GM12878 (cell line): ENCODE results near the gene GCNT2. TPM values are rescaled to one million over a fixed set of nuclear protein-coding genes. Genes with fewer than 3 reads are reported as not detected.

Source experiments
- ATAC-seq: fragments of 200-7000 bp; cut with Tn5 transposase; 3 replicates; pipeline ENCODE4 v1.9.1; 2020; ENCODE audit warnings: mild to moderate bottlenecking, moderate library complexity
- BruUV-seq: library from RNA; stranded (reverse); fragments of 400-500 nt; replicated peaks from 2 replicates; lab custom pipeline; 2021; lab: Mats Ljungman, UMichigan
- CTCF ChIA-PET: fragments of 300-600 bp; sonication (Branson Sonifier 250); formaldehyde crosslinking; extraction: SDS; loops from one replicate; lab custom pipeline; 2021; ENCODE audit warnings: inconsistent platforms; lab: Yijun Ruan, JAX
- POLR2A ChIA-PET: fragments of 350-600 bp; formaldehyde crosslinking; extraction: SDS; loops from one replicate; lab custom pipeline; 2021; ENCODE audit warnings: inconsistent platforms; lab: Charles Lee
- RAD21 ChIA-PET: fragments of 300-600 bp; sonication (Branson Sonifier 250); formaldehyde crosslinking; loops from one replicate; lab custom pipeline; 2023; ENCODE audit warnings: antibody characterized with exemption; ENCODE audit not compliant: unreplicated experiment; lab: Charles Lee
- SMC1A ChIA-PET: fragments of 300-600 bp; sonication (Branson Sonifier 250); formaldehyde crosslinking; loops from one replicate; lab custom pipeline; 2023; ENCODE audit not compliant: unreplicated experiment, uncharacterized antibody; lab: Charles Lee
- DNase-seq: peaks from one replicate; pipeline ENCODE4 v3.0.0-alpha.2; 2011; ENCODE audit warnings: low read depth, low spot score
- FAIRE-seq: peaks from 3 replicates; lab custom pipeline; 2011; peaks lifted over from hg19 to GRCh38; lab: Jason Lieb, UNC
- H2AFZ ChIP-seq: 2 replicates; pipeline ENCODE4 v1.6.0; 2011; ENCODE audit warnings: low read depth, low read length, control low read depth; ENCODE audit not compliant: control insufficient read depth
- H3K27ac ChIP-seq: 2 replicates; pipeline ENCODE4 v1.5.1; 2011; ENCODE audit warnings: control low read depth; ENCODE audit not compliant: control insufficient read depth, insufficient read depth
- H3K27me3 ChIP-seq, 2 experiments: replicated peaks in 1 of 2; 2 replicates each; pipeline versions ENCODE4 v1.6.0 to v1.6.1; 2011; ENCODE audit warnings: low read length in 1 of 2; ENCODE audit not compliant: control insufficient read depth in 2 of 2, insufficient read depth in 2 of 2
- H3K36me3 ChIP-seq, 2 experiments: 2 replicates each; pipeline ENCODE4 v1.5.1; 2011; ENCODE audit warnings: low read length in 1 of 2; ENCODE audit not compliant: control insufficient read depth in 2 of 2, insufficient read depth in 2 of 2
- H3K4me1 ChIP-seq: 2 replicates; pipeline ENCODE4 v1.6.1; 2011; ENCODE audit warnings: mild to moderate bottlenecking, low read length, moderate library complexity, mixed read lengths; ENCODE audit not compliant: control insufficient read depth, insufficient read depth
- H3K4me2 ChIP-seq: 2 replicates; pipeline ENCODE4 v1.6.0; 2011; ENCODE audit warnings: control low read depth; ENCODE audit not compliant: control insufficient read depth, insufficient read depth
- H3K4me3 ChIP-seq: fragments of 200-600 bp; sonication (generic); 2 replicates; pipeline ENCODE4 v1.5.1; 2016
- H3K79me2 ChIP-seq: 2 replicates; pipeline ENCODE4 v1.6.0; 2011; ENCODE audit warnings: low read length; ENCODE audit not compliant: control insufficient read depth, insufficient read depth
- H3K9ac ChIP-seq: 2 replicates; pipeline ENCODE4 v1.8.0; 2011; ENCODE audit warnings: low read length, control low read depth, mixed read lengths; ENCODE audit not compliant: control insufficient read depth, insufficient read depth
- H3K9me3 ChIP-seq: replicated peaks from 3 replicates; pipeline ENCODE4 v1.5.1; 2011; ENCODE audit warnings: mild to moderate bottlenecking, low read length; ENCODE audit not compliant: control insufficient read depth, insufficient read depth
- H4K20me1 ChIP-seq: 2 replicates; pipeline ENCODE4 v1.6.0; 2011; ENCODE audit not compliant: control insufficient read depth, insufficient read depth
- CBFB ChIP-seq: IDR thresholded peaks from 2 replicates; pipeline ENCODE4 v1.6.1; 2016; ENCODE audit warnings: antibody characterized with exemption, low read depth
- CBX5 ChIP-seq: sonication (generic); IDR thresholded peaks from 2 replicates; pipeline ENCODE4 v1.6.1; 2016; ENCODE audit warnings: low read depth, moderate library complexity, mild to moderate bottlenecking, inconsistent platforms
- HDAC6 ChIP-seq: fragments of 200-600 bp; sonication (generic); IDR thresholded peaks from one replicate; pipeline ENCODE4 v1.8.0; 2017; ENCODE audit warnings: antibody characterized with exemption; ENCODE audit not compliant: unreplicated experiment
- IKZF2 ChIP-seq, 2 experiments: fragments of 450-650 bp; IDR thresholded peaks; 2 replicates each; pipeline ENCODE4 v1.6.1; 2017; ENCODE audit warnings: mild to moderate bottlenecking in 2 of 2, moderate library complexity in 2 of 2
- JUND ChIP-seq: IDR thresholded peaks from 2 replicates; pipeline ENCODE4 v1.6.1; 2012; ENCODE audit warnings: low read depth, mild to moderate bottlenecking, low read length, improper control_type of control experiment, moderate library complexity
- MXI1 ChIP-seq: fragments of 150-350 bp; IDR thresholded peaks from 2 replicates; pipeline ENCODE4 v1.6.1; 2011; ENCODE audit warnings: low read depth, mild to moderate bottlenecking, inconsistent platforms, low read length, improper control_type of control experiment
- PAX8 ChIP-seq: fragments of 450-650 bp; IDR thresholded peaks from 2 replicates; pipeline ENCODE4 v1.6.1; 2017; ENCODE audit warnings: mild to moderate bottlenecking, moderate library complexity
- PML ChIP-seq: IDR thresholded peaks from 2 replicates; pipeline ENCODE4 v1.6.1; 2012; ENCODE audit warnings: low read length, inconsistent platforms
- RBBP5 ChIP-seq: fragments of 200-600 bp; sonication (generic); conservative IDR thresholded peaks from 2 replicates; pipeline ENCODE4 v1.6.1; 2016
- SREBF1 ChIP-seq: IDR thresholded peaks from 2 replicates; pipeline ENCODE4 v1.6.1; 2012; ENCODE audit warnings: mild to moderate bottlenecking, low read length
- SUPT20H ChIP-seq: IDR thresholded peaks from 2 replicates; pipeline ENCODE4 v1.6.1; 2011; ENCODE audit warnings: low read depth, mild to moderate bottlenecking, low read length, moderate library complexity, borderline replicate concordance; ENCODE audit not compliant: control insufficient read depth
- ZSCAN29 ChIP-seq: fragments of 450-650 bp; IDR thresholded peaks from 2 replicates; pipeline ENCODE4 v1.6.1; 2017; ENCODE audit warnings: mild to moderate bottlenecking, moderate library complexity
- WGBS: methylation state at CpG from one replicate; pipeline ENCODE4 v1.1.6; 2016; ENCODE audit warnings: low lambda C conversion rate; ENCODE audit not compliant: insufficient replicate concordance, insufficient coverage; ENCODE audit errors: missing lambda C conversion rate; 5-methylcytosine and 5-hydroxymethylcytosine counted together
- in situ Hi-C: fragments of 300-500 bp; cut with MboI; formaldehyde crosslinking; loops from 9 replicates; pipeline ENCODE4 v1.14.3; 2018; ENCODE audit warnings: mixed read lengths
- intact Hi-C: fragments of 100-400 bp; cut with micrococcal nuclease; formaldehyde crosslinking; loops from one replicate; pipeline ENCODE4 v1.14.2; 2022; ENCODE audit not compliant: unreplicated experiment
- polyA plus RNA-seq, 11 experiments: library from polyadenylated mRNA; depleted of rRNA in 4 of 11; unstranded in 6 of 11; stranded (reverse) in 5 of 11; fragments of >200 nt; fragmentation: Nextera tagmentation in 4 of 11; fragmentation: Illumina TruSeq in 1 of 11; extraction: Ambion mirVana in 4 of 11; extraction: Trizol in 1 of 11; gene quantifications; 1 replicate in 1 of 11; 2 replicates in 10 of 11; pipeline versions ENCODE4 v1.2.1 to v1.2.3, GENCODE V29; 2011 to 2016; ENCODE audit warnings: inconsistent platforms in 2 of 11, missing spikeins in 2 of 11, low read depth in 1 of 11
- total RNA-seq, 4 experiments: library from RNA; depleted of rRNA in 3 of 4; stranded (reverse); fragments of >200 nt in 3 of 4; fragmentation: Illumina TruSeq in 1 of 4; extraction: Trizol in 1 of 4; gene quantifications; 2 replicates each; pipeline versions ENCODE4 v1.2.1 to v1.2.3, GENCODE V29; 2013 to 2021
- TF ChIP-seq, protein P1 (sequence below): fragments of 450-650 bp; IDR thresholded peaks from 2 replicates; pipeline ENCODE4 v1.6.1; 2018; ENCODE audit warnings: borderline replicate concordance, mild to moderate bottlenecking; ENCODE audit not compliant: partially characterized antibody
- TF ChIP-seq, protein P2 (sequence below): fragments of 150-350 bp; IDR thresholded peaks from 2 replicates; pipeline ENCODE4 v1.6.1; 2014; ENCODE audit warnings: mild to moderate bottlenecking, low read depth, low read length
- TF ChIP-seq, protein P3 (sequence below): fragments of 450-650 bp; formaldehyde crosslinking; IDR thresholded peaks from 2 replicates; pipeline ENCODE4 v1.4.0; 2020; ENCODE audit warnings: mild to moderate bottlenecking, moderate library complexity

GCNT2 gene
- total and polyA plus RNA-seq, 10 of the 15 experiments (the other 5 are each of a cell fraction or from before 2014, with no cell fraction given): 5.0 to 21.6 (median 11.9) TPM

DNA sequence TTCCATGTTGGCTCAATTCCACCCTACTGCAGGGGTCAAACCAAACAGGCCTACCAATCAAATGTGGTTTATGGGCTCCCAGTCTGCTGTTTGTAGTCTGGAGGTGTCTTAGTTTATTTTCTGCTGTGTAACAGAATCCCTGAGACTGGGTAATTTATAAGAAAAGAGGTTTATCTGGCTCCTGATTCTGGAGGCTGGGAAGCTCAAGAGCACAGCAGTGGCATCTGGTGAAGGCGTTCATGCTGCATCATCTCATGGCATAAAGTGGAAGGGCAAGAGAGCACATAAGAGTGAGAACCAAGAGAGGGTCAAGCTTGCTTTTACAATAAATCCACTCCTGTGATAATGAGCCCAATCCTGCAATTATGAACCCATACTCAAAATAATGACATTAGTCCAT lies 87.9 kb downstream of the GCNT2 start (continued):
- TF ChIP-seq, protein P1, sequence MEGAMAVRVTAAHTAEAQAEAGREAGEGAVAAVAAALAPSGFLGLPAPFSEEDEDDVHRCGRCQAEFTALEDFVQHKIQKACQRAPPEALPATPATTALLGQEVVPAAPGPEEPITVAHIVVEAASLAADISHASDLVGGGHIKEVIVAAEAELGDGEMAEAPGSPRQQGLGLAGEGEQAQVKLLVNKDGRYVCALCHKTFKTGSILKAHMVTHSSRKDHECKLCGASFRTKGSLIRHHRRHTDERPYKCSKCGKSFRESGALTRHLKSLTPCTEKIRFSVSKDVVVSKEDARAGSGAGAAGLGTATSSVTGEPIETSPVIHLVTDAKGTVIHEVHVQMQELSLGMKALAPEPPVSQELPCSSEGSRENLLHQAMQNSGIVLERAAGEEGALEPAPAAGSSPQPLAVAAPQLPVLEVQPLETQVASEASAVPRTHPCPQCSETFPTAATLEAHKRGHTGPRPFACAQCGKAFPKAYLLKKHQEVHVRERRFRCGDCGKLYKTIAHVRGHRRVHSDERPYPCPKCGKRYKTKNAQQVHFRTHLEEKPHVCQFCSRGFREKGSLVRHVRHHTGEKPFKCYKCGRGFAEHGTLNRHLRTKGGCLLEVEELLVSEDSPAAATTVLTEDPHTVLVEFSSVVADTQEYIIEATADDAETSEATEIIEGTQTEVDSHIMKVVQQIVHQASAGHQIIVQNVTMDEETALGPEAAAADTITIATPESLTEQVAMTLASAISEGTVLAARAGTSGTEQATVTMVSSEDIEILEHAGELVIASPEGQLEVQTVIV: no peak
- TF ChIP-seq RBBP5 (no peak), ZSCAN29 (no peak)
- TF ChIP-seq, protein P2, sequence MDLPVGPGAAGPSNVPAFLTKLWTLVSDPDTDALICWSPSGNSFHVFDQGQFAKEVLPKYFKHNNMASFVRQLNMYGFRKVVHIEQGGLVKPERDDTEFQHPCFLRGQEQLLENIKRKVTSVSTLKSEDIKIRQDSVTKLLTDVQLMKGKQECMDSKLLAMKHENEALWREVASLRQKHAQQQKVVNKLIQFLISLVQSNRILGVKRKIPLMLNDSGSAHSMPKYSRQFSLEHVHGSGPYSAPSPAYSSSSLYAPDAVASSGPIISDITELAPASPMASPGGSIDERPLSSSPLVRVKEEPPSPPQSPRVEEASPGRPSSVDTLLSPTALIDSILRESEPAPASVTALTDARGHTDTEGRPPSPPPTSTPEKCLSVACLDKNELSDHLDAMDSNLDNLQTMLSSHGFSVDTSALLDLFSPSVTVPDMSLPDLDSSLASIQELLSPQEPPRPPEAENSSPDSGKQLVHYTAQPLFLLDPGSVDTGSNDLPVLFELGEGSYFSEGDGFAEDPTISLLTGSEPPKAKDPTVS: no peak

DNA sequence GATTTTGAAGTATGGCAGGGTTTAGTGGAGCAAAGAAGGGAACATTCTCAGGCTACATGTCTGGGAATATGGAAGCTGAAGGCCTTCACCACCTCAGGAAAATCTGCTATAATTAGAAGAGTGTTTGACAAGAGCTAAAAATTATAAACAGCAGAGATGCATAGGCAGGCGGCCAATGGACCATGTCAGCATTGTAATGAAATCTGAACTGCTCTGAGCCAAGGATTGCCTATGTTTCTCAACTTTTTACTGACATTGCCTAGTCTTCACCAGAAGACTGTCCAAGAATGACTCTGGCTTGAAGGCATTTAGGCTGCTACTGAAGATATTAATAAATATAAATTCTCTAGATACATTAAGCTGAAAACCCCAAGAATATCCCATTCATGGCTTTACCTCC lies 89.1 kb downstream of the GCNT2 start:
- RAD21 ChIA-PET: interaction anchor here (0.8 kb wide), 1 partner anchor 99 kb away, joined by 3 read pairs; no protein-coding TSS in a partner anchor
- H3K27ac ChIP-seq: no peak overlapping the region
- no peaks in the 10 kb centered on the region; the same call in 1 of the 2 replicates for H4K20me1 ChIP-seq
- ATAC-seq: no peak
- no peaks in the 10 kb centered on the region; the same call in 1 of the 2 replicates for H3K79me2 ChIP-seq
- 69% methylated on average over 1 of the region's 1 CpG for WGBS
- no peak overlapping the region for H3K9ac ChIP-seq
- TF ChIP-seq PML (no peak), JUND (no peak), MXI1 (no peak), SREBF1 (no peak), SUPT20H (no peak), IKZF2 (IDR thresholded peaks at IDR 0.05) (no peak), PAX8 (no peak), CBFB (no peak), HDAC6 (no peak), CBX5 (no peak)
- TF ChIP-seq, protein P3, sequence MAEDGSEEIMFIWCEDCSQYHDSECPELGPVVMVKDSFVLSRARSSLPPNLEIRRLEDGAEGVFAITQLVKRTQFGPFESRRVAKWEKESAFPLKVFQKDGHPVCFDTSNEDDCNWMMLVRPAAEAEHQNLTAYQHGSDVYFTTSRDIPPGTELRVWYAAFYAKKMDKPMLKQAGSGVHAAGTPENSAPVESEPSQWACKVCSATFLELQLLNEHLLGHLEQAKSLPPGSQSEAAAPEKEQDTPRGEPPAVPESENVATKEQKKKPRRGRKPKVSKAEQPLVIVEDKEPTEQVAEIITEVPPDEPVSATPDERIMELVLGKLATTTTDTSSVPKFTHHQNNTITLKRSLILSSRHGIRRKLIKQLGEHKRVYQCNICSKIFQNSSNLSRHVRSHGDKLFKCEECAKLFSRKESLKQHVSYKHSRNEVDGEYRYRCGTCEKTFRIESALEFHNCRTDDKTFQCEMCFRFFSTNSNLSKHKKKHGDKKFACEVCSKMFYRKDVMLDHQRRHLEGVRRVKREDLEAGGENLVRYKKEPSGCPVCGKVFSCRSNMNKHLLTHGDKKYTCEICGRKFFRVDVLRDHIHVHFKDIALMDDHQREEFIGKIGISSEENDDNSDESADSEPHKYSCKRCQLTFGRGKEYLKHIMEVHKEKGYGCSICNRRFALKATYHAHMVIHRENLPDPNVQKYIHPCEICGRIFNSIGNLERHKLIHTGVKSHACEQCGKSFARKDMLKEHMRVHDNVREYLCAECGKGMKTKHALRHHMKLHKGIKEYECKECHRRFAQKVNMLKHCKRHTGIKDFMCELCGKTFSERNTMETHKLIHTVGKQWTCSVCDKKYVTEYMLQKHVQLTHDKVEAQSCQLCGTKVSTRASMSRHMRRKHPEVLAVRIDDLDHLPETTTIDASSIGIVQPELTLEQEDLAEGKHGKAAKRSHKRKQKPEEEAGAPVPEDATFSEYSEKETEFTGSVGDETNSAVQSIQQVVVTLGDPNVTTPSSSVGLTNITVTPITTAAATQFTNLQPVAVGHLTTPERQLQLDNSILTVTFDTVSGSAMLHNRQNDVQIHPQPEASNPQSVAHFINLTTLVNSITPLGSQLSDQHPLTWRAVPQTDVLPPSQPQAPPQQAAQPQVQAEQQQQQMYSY: no peak
- no peak overlapping the region for H3K4me3 ChIP-seq
- H3K9me3 ChIP-seq: no peaks in the 10 kb centered on the region
- SMC1A ChIA-PET: interaction anchor here (1.0 kb wide), 1 partner anchor 132 kb away, joined by 3 read pairs; no protein-coding TSS in a partner anchor
- POLR2A ChIA-PET: no interaction called here
- BruUV-seq: no TSS peak
- no peak overlapping the region for H2AFZ ChIP-seq
- CTCF ChIA-PET: interaction anchor here (1.7 to 2.4 kb wide), 2 partner anchors 16 to 100 kb away, joined by 4 to 6 read pairs; no protein-coding TSS in a partner anchor
- in situ Hi-C loops: no loop called here
- FAIRE-seq: no peak
- no peaks in the 10 kb centered on the region for H3K4me1 ChIP-seq
- H3K36me3 ChIP-seq: no peaks in the 10 kb centered on the region
- no peak for DNase-seq
- intact Hi-C loops: no loop called here
- no peaks in the 10 kb centered on the region for H3K27me3 ChIP-seq
- H3K4me2 ChIP-seq: no peak overlapping the region
